Inferior parietal cortex (tissue), 1 donor: ENCODE data around the gene SH3BP2.

Experiments used
- DNase-seq: peaks from one replicate; pipeline ENCODE4 v3.0.0-alpha.2; 2016; ENCODE audit errors: extremely low spot score

The SH3BP2 gene

DNA sequence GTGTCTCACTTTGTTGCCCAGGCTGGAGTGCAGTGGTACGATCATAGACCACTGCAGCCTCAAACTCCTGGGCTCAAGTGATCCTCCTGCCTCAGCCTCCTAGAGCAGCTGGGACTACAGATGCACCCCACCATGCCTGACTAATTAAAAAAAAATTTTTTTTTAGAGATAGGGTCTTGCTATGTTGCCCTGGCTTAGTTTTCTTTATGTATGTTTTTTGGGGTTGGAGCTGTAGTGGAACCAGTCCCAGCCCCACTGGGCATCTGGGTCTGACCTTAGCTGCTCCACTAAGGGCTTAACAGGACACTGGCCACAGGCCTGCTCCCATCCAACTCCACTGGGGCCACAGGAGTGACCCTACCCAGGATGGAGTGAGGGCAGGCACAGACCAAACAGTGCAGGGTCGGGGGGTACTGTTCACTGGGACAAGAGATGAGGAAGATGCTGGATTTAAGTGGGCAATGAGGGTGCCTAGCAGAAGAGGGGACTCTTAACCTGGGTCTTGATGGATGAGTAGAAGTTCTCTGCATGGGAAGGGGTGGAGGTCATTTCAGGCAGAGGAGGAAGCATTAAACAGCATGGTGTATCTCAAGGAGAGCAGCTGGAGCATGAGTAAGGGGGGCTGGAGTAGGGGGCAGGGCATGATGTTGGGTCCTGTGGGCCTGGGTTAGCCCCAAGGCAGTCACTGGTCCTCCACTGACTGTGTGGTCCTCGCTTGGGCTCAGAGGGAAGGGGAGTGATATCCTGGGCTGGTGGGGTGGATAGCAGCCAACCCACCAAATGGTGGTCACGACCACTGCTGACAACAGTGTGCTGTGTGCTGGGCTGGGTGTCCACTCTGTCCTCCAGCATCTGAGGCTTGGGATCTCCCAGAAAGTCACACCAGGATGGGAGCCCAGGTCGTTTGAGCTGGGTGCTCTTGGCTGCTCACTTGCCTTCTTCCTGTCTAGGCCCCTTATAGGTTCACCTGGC, 26.6 kb downstream of the SH3BP2 start:
- DNase-seq: no peak

DNA sequence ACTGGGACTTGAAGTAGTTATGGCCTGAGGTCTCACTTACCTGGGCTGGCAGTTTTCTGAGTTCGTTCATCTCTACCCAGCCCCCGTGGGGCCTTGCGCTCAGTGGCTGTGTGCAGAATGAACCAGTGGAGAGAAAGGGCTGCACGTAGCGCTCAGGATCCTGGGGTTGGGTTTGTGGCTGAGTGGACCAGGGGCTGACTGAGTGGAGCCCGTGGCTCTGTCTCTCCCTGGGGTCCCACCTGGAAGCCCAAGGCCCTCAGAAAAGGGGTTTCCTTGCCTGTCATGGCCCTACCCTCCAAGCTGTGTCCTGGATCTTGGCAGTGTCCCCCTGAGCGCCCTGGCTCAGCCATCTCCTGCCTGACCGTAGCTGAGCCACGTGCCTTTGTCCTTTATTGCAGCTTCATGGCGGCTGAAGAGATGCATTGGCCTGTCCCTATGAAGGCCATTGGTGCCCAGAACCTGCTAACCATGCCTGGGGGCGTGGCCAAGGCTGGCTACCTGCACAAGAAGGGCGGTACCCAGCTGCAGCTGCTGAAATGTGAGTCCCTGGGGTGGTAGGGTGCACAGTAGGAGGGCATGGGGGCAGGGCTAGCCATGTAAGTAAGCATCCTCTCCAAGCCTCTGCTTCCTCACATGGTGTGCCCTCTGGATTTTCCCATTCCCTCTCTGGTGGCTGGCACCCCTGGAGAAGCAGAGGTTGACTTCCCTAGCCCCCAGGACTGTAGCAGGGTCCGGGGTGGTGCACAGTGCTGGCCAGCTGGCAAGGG, 27.5 kb downstream of the SH3BP2 start:
- DNase-seq: no peak

DNA sequence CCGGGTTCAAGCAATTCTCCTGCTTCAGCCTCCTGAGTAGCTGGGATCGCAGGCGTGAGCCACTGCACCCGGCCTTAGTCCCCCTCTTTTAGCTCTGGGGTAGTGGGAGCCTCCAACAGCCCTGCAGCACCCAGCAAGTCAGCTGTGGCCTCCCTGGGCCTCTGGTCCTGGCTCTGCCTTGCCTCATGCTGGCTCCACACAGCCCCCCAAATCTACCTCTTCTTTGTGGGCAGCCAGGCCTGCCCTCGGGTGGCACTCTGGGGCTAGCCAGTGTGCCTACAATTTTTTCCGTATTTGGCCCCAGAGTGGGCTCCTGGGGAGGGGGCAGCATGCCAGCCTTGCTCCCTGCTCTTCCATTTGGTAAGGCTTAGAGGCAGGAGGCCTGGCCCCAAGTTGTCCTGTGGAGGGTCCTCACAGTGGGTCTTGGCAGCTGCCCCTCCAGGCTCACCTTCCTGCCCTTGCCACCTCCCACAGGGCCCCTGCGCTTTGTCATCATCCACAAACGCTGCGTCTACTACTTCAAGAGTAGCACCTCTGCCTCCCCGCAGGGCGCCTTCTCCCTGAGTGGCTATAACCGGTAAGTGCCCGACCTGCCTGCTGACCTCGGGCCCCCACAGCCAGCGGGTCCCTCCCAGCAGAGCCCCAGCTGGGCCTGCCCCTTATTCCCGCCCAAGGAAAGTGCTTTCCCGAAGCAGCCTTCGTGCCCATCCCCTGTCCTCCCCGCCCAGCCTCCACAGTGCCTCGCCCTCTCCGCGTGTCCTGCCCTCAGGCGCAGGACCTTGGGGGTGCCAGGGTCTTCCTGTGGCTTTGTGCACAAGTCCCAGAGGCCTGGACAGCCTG, 29.8 kb downstream of the SH3BP2 start:
- DNase-seq: no peak

DNA sequence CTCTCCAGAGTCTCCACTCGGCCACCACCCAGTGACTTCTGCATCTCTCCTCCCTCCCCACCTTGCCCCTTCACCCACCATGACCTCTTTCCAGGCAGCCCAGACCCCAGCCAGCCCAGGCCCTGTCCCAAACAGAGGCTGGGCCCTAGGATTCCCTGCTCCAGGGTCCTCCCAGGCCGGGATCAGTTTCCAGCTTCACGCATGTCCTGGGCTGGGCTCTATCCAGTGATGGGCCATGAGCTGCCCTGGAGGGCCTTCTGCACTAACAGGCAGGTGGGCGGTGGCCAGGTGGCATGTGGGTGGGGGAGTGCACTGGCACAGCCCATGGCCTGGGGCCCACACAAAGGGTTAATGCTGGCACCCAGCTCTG, 30.4 kb downstream of the SH3BP2 start:
- no peak for DNase-seq

DNA sequence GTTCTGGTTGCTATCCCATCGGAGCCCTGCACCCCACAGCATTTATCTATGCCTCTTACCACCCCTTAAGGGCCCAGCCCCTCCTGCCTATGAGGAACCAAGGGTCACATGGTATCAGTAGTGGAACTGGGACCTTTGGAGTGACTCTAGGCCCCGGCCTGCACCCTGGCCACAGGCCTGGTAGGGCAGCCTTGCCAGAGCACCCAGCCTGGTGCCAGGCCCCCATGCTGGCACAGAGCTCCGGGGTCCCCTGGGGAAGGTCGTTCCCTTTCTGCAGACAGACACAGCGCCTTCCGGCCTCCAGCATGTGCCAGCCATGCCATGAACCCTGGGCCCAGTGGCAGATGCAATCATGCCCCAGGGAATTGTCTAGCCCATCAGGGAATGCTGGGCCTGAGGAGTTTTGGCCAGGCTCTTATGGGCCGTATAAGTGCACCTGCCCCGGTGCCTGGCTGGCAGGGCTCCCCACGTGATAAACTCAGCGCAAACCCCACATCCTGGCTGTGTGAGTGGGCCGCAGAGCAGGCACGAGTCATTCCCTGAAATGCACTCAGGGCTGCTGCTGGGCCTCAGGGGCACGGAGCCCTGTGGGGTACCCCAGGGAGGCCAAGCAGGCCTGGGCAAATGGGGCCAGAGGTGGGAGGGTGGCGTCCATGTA, 30.9 kb downstream of the SH3BP2 start:
- no peak for DNase-seq

DNA sequence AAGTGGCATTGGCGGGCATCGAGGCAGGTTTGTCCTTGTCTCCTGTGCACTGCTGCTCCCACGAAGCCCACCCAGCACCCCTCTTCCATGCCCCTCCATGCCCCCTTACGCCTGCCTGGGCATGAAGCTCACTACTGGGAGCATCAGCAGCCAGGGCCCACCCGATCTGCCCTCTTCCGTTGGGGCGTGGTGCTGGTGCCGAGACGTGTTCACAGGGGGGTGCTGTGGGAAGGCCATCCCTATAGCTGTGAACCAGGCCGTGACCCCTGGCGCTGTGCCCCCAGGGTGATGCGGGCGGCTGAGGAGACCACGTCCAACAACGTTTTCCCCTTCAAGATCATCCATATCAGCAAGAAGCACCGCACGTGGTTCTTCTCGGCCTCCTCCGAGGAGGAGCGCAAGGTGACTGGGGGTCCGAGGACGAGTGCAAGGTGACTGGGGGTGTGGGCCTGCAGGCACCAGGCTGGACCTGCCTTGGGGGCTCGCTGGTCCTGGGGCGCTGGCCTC, 31.5 kb downstream of the SH3BP2 start:
- no peak for DNase-seq

DNA sequence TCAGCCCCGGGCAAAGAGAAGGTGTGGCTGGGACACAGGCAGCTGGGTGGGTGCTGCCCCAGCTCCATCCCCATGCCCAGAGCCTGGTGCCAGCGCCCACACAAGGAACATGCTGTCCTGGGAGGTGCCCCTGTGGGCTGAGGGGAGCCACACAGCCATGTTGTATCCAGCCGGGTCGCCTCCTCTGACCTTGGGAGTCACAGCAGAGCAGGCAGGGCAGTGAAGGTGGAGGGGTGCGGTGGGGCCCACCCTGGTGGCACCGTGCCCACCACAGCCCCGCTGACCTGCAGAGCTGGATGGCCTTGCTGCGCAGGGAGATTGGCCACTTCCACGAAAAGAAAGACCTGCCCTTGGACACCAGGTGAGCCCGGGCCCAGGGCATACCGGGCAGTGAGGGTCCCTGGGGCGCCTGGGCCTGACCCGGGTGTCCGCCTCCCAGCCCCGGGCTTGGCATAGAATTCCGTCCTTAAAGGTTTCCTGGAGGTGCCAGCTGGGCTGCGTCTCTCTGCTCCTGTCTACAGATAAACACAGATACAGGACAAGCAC, 32.0 kb downstream of the SH3BP2 start:
- no peak for DNase-seq

DNA sequence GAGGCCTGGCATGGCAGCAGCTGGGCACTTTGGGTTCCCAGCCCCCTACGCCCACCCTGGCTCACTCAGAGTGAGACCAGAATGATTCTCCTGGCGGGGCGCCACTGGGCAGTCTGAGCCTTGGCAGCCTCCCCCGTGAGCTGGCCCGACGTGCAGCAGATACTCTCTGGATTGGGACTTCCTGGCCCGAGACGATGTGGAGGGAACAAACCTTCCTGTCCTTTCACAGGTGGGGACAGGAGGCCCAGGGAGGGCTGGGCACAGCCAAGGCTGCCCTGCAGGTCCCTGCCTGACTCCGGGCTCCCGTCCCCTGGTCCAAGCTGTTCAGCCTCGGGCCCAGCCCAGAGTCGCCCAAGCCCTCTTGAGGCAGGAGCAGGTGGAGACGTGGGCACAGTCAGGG, 32.9 kb downstream of the SH3BP2 start:
- no peak for DNase-seq

DNA sequence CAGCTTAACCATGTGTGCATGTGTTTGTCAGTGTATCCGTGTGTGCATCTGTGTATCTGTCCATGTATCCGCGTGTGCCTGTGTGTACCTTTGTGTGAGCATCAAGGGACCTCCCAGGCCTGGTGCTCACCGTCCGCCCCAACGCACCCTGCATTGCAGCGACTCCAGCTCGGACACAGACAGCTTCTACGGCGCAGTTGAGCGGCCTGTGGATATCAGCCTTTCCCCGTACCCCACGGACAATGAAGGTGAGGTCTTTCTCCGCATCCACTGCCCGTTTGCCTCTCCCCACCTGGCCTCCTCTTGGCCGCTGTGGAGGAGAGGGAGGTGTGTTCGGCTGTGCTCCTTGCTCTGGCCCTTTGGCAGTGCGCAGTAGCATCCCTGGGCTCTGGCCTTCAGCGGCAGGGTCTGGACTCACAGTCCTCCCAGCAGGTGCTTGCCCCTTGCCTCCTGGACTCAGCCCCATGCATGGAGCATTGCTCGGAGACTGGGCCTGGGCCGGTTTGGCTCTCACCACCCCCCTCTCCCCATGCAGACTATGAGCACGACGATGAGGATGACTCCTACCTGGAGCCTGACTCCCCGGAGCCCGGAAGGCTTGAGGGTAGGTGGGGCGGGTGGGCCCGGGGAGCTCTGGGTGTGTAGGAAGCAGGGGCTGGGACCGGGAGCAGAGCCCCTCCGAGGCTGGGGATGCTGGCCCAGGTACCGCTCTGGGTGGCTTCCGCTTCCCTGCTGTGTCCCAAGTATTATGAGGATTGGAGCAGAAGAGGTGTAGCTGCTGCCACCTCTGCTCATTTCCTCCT, 34.4 kb downstream of the SH3BP2 start:
- no peak for DNase-seq

DNA sequence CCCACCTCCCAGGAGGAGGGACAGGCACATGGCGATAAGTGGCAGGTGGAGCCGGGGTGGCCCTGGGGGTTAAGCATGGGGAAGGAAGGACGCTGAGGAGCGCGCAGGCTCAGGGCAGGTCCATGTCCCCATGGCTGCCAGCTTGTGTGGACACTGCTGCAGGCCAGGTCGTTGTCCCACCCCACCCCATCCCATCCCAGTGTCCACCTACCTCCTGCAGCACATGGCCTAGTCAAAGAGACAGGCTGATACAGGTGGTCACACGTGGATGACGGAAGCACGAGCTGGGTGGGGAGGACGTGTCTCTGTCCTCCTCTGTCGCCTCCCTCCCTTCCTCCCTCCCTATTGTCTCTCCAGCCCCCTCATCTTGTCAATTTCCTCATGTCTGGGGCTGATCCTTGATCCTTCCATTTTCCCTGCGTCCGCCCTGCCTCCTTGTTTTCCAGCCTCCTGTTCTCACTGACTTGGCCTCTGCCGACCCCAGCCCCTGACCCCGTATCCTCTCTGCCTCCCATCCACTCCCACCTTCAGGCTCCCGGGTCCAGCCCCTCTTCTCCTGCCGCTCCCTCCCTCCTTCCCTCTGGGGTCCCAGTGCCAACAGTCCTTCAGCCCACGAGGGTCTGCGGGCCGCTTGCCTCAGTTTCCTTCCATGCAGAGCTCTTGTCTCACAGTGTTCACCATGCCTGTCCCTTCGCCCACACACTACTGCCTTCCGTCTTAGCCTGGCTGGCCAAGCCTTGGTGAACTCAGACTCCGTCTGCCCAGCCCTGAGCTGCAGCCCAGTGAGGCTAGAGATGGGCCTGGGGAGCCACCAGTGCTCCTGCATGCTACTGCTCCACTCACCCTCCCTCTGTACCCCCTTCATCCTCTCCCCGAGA, 35.2 kb downstream of the SH3BP2 start:
- DNase-seq: no peak

DNA sequence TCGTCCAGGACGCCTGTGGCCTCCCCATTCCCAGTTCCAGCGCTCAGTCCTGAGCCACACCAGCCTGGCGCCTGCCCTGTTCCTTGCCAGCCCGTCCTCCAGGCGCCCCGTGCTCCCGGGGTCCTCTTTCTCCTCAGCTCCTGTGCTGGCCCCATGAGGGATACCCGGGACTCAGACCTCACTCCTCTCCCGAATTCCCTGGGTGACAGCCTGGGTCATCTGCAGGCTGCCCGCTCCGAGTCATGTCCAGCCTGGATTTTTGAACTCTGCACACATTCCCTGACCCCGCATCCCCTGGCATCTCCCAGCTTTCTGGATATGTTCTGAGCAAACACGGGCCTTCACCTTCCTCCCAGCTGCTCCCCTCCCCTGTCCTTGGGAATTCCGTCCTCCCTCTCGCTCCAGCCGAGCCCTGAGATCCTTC, 35.9 kb downstream of the SH3BP2 start:
- no peak for DNase-seq

DNA sequence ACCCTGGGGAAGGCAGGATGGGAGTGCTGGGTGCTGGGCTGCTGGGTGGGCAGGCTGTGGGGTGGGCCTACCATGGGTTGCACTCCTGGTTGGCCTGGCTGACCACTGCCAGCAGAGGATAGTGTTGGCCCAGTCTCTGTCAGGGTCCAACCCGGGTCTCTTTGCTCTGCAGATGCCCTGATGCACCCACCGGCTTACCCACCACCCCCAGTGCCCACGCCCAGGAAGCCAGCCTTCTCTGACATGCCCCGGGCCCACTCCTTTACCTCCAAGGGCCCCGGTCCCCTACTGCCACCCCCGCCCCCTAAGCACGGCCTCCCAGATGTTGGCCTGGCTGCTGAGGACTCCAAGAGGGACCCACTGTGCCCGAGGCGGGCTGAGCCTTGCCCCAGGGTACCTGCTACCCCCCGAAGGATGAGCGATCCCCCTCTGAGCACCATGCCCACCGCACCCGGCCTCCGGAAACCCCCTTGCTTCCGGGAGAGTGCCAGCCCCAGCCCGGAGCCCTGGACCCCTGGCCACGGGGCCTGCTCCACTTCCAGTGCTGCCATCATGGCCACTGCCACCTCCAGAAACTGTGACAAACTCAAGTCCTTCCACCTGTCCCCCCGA, 36.5 kb downstream of the SH3BP2 start:
- DNase-seq: no peak

DNA sequence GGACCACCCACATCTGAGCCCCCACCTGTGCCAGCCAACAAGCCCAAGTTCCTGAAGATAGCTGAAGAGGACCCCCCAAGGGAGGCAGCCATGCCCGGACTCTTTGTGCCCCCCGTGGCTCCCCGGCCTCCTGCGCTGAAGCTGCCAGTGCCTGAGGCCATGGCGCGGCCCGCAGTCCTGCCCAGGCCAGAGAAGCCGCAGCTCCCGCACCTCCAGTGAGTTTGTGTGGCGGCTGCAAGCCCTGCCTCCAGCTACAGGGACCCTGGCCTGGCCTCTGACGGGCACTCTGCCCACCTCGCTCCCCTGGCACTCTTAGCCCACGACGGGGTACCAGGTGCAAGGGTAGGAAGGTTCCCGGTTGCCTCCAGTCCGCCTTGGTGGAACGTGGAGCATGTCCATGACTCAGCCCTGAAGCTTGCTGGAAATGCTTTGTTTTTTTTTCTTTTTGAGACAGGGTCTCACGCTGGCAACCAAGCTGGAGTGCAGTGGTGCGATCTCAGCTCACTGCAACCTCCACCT, 37.1 kb downstream of the SH3BP2 start:
- no peak for DNase-seq

DNA sequence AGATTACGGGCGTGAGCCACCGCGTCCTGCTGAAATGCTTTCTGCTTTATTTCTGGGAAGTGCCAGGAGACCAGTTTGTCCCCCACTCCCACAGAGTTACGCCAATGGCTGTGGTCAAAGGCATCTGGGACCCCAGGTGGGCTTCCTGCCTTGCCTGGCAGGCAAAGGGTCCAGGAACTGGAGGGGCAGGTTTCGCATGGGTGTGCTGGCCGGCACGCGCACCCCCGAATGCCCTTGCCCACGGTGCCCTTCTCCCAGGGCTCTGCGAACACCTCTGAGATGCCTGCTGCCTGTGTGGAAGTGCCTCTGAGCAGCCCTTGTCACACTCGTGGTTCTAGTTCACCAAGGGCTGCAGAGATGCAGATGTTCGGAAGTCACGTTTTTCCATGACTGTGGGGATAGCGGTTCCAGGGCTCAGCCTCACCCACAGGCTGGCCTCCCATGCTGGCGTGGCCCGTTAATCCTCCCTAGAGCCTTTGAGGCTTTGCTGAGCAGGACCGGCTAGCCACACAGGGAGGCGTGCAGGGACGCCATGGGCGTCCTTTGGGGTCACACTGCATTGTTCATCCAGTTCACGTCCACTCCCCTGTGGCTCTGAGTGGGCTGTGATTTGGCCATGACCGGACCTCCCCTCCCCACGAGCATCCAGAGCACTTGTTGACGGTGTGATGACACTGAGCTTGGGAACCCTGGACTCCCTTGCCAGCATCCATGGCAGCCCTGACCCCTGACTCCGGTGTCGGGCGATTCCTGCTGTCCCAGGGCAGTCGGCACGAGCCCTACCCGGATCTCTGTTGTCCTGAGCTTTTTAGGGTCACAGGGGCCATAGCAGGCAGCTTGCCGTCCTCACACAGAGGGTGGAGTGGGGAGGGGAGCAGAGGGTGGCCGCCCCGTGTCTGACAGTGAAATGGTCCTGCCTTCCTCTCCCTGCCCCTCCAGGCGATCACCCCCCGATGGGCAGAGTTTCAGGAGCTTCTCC, 38.0 kb downstream of the SH3BP2 start:
- DNase-seq: no peak

DNA sequence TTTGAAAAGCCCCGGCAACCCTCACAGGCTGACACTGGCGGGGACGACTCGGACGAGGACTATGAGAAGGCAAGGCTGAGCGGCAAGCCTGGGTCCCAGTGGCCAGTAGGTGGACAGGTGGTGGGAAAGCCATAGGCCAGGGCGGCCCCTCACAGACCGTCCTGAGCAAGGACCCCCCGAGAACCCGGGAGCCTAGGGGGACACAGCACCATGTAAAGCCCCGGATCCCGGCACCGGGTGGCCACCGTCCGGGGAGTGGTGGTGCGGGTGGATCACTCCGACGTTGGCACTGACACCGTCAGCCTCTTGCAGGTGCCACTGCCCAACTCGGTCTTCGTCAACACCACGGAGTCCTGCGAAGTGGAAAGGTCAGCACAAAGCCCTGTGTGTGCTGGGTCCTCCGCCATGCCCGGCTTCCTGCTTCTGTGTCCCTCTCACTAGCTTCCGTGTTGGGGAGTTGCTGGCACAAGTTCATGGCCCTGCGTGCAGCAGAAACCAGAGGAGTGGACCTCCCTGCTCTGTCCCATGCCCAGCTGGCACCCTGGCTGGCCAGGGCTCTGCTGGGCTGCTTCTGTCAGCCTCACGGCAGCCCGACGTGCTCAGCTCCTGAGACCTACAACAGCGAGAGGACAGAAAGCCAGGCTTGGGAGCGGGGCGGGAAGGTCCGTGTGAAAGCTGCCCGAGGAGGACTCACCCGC, 38.9 kb downstream of the SH3BP2 start:
- DNase-seq: no peak

DNA sequence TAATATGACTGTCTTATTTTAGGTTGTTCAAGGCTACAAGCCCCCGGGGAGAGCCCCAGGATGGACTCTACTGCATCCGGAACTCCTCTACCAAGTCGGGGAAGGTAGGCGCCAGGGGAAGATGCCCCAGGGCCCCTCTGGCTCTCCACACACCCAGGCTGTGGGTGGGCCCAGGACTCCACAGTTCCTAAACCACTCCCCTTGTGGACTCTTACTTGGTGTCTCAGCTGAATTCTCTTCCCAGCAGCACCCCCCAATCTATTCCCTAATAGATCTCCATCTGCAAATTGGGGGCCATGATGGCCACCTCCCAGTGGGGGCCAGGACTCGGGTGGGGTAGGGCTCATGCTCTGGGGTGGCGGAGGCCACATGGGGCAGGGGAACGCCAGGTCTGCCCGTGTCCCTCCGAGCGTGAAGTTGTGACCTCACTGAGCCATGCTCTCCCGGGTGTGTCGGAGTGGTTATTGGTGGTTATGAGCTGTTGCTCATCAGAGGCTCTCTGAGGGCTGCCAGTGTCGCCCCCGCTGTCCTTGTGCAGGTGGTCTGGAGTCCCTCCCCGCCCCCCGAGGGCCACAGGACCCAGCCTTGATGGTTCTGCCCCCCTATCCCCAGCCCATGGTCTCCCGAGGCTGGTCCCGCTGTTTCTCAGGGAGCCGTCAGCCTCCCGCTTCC, 39.6 kb downstream of the SH3BP2 start:
- DNase-seq: no peak
